ENCODE data around the gene NRN1. TPM values are rescaled to one million over a fixed set of nuclear protein-coding genes. Genes with fewer than 3 reads are reported as not detected.
"Not testable (repeated sequence)": the region's sequence is repeated elsewhere in the genome, so short reads cannot be mapped to it uniquely, and the experiment has no call there.

The NRN1 gene, protein sequence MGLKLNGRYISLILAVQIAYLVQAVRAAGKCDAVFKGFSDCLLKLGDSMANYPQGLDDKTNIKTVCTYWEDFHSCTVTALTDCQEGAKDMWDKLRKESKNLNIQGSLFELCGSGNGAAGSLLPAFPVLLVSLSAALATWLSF
- polyA plus RNA-seq (ENCODE audit: insufficient read length) = 28.1 TPM

DNA sequence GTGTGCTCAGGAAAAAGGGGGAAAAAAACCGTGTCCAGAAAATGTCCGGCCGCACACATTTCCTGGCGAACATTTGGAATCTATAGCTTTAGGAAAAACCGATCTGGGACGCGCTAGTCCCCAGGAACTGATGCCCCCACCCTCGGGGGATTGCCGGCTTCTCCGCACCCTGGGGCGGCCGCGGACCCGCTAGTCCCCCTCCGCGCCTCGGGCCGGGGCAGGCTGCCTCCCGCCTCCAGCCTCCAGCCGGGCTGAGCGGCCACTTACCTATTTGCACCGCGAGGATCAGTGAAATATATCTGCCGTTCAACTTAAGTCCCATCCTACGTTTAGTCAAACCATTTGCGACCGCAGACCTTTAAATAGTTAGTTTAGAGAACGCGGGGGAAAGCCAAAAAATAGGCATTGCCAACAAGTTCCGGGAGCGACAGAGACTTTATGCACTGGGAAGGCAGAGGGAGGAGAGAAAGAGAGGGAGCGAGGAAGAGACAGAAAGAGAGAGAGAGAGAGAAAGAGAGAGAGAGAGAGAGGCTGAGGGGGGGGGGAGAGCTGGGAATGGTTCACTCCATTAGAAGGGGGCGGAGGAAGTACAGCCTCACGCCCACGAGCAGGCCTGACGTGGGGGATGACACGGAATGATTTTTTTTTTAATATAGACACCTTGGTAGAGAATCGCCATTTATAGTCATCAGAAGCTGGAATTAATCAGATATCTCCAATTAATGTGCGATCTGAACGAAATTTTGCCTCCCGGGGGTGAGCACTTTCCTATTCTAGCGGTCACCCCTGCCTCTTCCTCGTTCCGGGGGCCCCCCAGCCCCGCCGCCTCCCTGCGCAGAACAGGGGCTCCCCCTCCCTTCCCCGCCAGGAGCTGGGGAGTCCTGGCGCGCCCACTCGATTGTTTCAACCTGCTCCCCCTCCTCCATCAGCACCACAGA is at the start of gene NRN1:
Gene NRN1, minus strand, starts transcription at position 498 of the 938 bp plus-strand sequence. Its CDS starts 176 bp downstream, at position 322.
- DNase-seq (ENCODE audit: low read depth) = no peak

DNA sequence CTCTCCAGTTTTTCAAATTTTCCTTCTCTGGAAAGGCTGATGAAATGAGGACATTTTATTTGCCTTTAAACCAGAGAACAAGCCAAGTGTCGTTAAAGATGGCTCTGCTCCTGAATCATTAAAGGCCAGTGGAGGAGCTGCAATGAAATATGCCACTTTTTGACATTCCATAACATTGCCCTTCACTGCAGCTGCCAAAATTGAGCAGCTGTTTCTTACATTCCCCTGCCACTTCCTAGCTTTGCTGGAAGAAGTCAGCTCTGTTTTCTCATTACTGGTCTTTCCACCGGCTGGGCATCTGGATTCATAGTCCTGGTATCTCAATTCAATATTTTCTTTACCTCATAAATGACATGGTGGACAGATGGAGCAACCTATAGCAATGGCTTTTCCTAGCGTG is 45.5 kb upstream of the NRN1 start:
- DNase-seq (ENCODE audit: low read depth) = no peak

- no peak for DNase-seq (ENCODE audit: low read depth)
These were observed 40.0 kb upstream of the NRN1 start for GRCh38 chr6:6046716-6047115.

- no peak for DNase-seq (ENCODE audit: low read depth)
These were observed 33.3 kb upstream of the NRN1 start for GRCh38 chr6:6039946-6040509.

DNA sequence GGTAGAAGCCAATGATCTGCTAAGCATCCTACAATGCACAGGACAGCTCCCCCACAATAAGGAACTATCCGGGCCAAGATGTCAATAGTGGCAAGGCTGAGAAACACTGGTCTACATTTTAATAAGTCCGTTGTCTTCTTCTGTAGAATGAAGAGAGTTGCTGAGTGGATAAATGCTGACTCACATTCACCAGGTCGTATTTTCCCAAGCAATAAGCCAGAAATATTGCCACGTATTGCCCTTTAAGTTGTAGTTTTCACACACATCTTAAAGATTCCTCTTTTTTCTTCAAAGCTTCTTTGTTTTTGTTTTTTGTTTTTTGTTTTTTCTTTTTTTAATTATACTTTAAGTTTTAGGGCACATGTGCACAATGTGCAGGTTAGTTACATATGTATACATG is 30.5 kb upstream of the NRN1 start:
- no peak for DNase-seq (ENCODE audit: low read depth)

DNA sequence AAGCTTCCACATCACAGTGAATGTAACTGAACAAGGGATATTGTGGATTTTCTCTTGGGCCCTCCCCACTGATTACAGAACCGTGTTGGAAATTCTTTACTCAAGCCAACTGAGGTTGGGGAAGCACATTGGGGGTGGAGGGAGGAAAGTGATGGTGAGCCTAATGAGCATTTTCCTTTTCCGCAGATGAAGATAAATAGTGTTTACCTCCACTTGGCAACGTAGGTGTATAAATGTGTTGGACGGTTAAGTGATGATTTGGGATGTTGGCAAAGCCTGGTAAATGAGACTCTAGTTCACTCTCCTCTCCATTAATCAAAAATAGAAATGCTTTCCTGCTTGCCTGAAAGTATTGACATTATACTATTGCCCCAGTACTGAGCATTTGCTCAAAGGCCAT is 27.1 kb upstream of the NRN1 start:
- DNase-seq (ENCODE audit: low read depth) = no peak

GRCh38 chr6:6026513-6027205 is 19.9 kb upstream of the NRN1 start:
- no peak for DNase-seq (ENCODE audit: low read depth)

DNA sequence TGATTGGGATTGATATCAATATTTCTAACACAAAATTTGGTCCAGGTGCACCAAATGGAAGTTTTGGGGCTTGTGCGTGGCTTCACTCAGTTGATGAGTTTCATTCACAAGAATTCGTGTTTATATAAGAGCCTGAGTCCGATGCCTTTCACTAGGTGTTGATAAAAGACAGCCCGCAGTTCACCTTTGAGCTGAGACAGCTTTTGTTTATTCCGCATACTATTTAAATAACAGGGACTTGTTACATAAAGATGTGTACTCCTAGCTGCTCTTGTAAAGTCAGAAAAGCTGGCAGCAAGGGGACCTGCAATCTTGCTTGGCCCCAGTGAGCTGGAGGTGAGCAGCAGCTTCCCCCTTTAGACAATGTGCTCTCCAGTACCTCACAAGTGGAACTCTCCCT is 19.0 kb upstream of the NRN1 start:
- DNase-seq (ENCODE audit: low read depth) = no peak

DNA sequence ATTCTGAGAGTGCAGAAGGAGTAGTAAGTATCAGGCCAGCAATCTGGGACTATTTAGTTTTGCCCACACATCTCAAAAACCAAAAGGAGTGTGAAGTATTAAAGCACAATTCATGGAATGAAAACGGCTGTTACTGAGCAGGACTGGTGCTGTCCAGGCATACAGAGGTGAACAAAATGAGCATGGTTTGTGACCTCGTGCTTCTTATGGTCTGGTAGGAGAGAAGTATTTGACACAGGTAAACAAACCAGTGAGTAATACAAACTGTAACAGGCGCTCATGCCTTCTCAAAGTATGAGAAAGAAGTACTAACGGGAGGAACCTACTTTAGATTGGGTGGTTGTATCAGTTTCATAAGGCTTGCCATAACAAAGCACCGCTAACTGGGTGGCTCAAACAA is 17.5 kb upstream of the NRN1 start:
- DNase-seq (ENCODE audit: low read depth) = no peak

GRCh38 chr6:6022841-6023240 is 16.1 kb upstream of the NRN1 start:
- DNase-seq (ENCODE audit: low read depth) = not testable (repeated sequence)

- no peak for DNase-seq (ENCODE audit: low read depth)
These were observed 2.1 kb upstream of the NRN1 start for GRCh38 chr6:6008648-6009421.

- no peak for DNase-seq (ENCODE audit: low read depth)
These were observed 1.4 kb upstream of the NRN1 start for GRCh38 chr6:6008089-6008647.

DNA sequence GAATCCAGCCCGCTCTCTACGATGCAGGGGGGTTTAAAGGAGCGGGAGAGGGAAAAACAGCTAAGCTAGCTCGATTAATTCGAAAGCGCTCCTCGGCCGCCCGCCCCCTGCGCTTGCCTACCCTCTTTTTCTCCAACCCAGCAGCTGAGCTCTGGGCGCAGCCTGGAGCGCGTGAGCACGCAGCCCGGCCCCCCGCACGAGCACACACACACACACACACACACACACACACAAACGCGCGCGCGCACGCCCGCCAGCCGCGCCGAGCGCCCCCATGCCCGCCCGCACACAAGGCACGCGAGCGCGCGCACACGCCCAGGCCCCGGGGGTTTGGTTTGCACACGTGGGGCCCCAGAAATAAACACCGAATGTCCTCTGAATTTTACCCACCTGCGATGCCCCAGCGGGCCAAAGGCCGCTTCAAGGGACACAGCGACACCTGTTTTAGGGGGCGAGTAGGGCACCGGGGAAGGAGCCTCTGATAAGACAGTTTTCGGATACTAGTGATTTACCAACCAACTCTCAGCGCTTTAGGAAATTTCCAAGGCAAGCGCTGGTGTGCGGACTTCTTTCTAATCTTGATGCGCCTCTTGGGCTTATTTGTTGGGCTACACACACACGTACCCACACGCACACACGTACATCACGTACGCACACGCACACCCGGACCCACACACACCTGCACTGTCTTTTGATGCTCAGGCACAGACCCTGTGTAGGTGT is 802 bp upstream of the NRN1 start:
- DNase-seq (ENCODE audit: low read depth) = no peak

DNA sequence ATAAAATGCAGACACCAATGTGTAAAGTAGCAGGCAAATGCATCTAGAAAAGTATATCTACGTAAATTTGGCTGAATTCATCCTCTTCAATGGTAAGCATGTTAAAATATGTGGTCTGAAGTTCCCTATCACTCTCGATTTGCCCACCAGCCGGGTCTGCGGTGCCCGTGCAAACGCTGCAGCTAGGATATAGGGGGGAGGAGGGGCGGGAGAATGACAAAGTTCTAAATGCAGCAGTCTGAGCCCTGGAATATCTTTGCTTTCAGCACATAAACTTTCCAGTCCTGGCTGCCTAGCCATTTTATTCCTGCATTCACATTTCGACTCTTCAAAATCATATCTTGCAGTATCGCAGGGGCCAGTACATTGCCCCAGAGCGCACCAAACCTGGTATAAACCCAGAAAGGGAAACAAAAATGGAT is 708 bp downstream of the NRN1 start:
- no peak for DNase-seq (ENCODE audit: low read depth)

DNA sequence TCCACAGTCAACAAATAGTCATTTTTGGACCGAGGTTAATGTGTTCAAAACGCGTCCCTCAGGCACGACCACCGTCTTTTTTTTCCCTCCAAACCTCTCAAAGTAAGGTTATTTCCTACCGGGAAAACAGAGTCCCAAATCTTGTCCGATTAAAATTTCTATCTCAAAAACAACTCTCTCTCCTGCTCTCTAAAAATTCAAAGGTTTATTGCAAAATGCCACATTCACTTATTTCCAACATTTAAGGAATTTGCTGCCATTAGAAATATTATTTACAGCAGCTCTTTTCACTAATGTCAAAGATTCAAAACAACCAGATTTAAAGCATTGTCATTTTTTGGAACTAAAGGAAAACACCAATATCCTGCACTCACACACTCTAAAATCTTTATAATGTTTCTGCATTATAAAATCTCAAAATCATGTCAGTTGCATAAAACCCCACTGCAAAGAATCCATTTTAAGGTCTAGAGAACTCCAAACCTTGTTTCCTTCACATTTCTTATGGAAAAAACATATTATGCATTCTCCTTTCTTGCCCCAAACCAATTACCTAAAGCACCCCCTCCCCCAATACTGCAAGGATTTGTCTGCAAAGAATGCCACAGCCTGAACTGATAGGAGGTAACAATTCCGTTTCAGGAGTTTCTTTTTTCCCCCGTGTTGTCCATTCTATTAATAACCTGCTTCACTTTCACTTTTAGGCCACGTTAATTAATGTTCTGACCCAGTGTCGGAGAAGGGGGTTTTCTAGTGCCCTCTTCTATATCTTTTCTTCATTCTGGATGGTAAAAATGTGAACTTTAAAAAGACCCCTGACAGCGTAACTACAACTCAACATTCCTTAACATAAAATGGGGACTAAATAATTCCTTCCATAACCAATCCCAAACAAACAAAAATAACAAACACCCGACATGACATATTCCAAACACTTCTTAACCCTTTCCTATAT is 1.4 kb downstream of the NRN1 start:
- DNase-seq (ENCODE audit: low read depth) = no peak

GRCh38 chr6:6004390-6004995 is 2.2 kb downstream of the NRN1 start:
- DNase-seq (ENCODE audit: low read depth) = no peak

GRCh38 chr6:6003621-6004366 is 2.9 kb downstream of the NRN1 start:
- no peak for DNase-seq (ENCODE audit: low read depth)
